Ovary (tissue), 9 donors: ENCODE data around the gene DNAH8. TPM values are rescaled to one million over a fixed set of nuclear protein-coding genes. Genes with fewer than 3 reads are reported as not detected.

Source experiments
- DNase-seq, 5 donors: peaks; one replicate each; pipeline ENCODE4 v3.0.0-alpha.2; 2019 to 2020
- H3K27ac ChIP-seq, 2 donors: fragments of 200-600 bp; one replicate each; pipeline versions ENCODE4 v1.5.1 to v1.8.0; 2019 to 2022
- H3K27me3 ChIP-seq: fragments of 200-600 bp; one replicate; pipeline ENCODE4 v1.8.0; 2022
- H3K36me3 ChIP-seq: fragments of 200-600 bp; sonication (generic); one replicate; pipeline ENCODE4 v1.5.1; 2019
- H3K4me1 ChIP-seq: one replicate; pipeline ENCODE4 v1.8.1; 2013; ENCODE audit warnings: mild to moderate bottlenecking, moderate library complexity; ENCODE audit not compliant: insufficient read depth
- H3K4me3 ChIP-seq: fragments of 200-600 bp; sonication (generic); one replicate; pipeline ENCODE4 v1.5.1; 2017
- H3K9me3 ChIP-seq, 2 donors: fragments of 200-600 bp in 1 of 2; sonication (generic) in 1 of 2; one replicate each; pipeline versions ENCODE4 v1.5.1 to v1.8.1; 2013 to 2019; ENCODE audit warnings: mild to moderate bottlenecking in 1 of 2, moderate library complexity in 1 of 2
- CTCF ChIP-seq, 3 donors: fragments of 450-650 bp in 2 of 3; fragments of 200-600 bp in 1 of 3; IDR thresholded peaks; one replicate each; pipeline versions ENCODE4 v1.5.1 to v1.8.0; 2016 to 2022; ENCODE audit warnings: antibody characterized with exemption in 3 of 3, mild to moderate bottlenecking in 1 of 3
- EP300 ChIP-seq: sonication (generic); formaldehyde crosslinking; IDR thresholded peaks from one replicate; pipeline ENCODE4 v1.6.1; 2017; ENCODE audit warnings: antibody characterized with exemption
- POLR2A ChIP-seq: fragments of 450-650 bp; IDR thresholded peaks from one replicate; pipeline ENCODE4 v1.6.1; 2017; ENCODE audit warnings: antibody characterized with exemption, mild to moderate bottlenecking, moderate library complexity
- WGBS, 3 donors: extraction: QIAGEN DNeasy Blood & Tissue Kit in 1 of 3; methylation state at CpG; one replicate each; pipeline versions ENCODE4 v1.1.5 to v1.1.7; 2013 to 2017; 5-methylcytosine and 5-hydroxymethylcytosine counted together
- intact Hi-C, 4 donors: fragments of 100-400 bp; cut with DNase I; formaldehyde crosslinking; loops; one replicate each; pipeline versions ENCODE4 v1.11.0 to v1.15.1; 2022 to 2023
- polyA plus RNA-seq, 2 donors: library from polyadenylated mRNA; stranded (reverse); fragments of 200-250 nt in 1 of 2; fragments of 350-450 nt in 1 of 2; fragmentation: Illumina TruSeq in 1 of 2; extraction: RNeasy Lipid Tissue Mini Kit (QIAGEN cat#74804) in 1 of 2; gene quantifications; one replicate each; pipeline ENCODE4 v1.2.3, GENCODE V29; 2013 to 2014
- total RNA-seq, 7 donors: library from RNA; depleted of rRNA in 2 of 7; stranded (reverse); fragments of >200 nt in 2 of 7; fragmentation: NEBNext Ultra II Directional in 3 of 7; extraction: Animal tissue kit (Norgen Biotek cat#: 25700) in 3 of 7; gene quantifications; one replicate each; pipeline versions ENCODE4 v1.1.0 to v1.2.4, GENCODE V29; 2016 to 2023
- donor health status: DM: no; HTN: no; CAD: no; lungs with moderate emphysema.
- donor health status: DM: no; HTN: no; CAD: no.
- donor health status: Bipolar disorder and iron deficiency.
- donor health status: DM: yes; HTN: yes; CAD: no.
- donor health status: DM: no; HTN: no; CAD: no.
- donor health status: DM: yes; HTN: yes; CAD: no.

The DNAH8 gene
- total and polyA plus RNA-seq, 9 donors = under 0.01 to 0.08 (median 0.01) TPM; not detected in 4

GRCh38 chr6:39003492-39003891 is 288.4 kb downstream of the DNAH8 start:
- WGBS, 3 donors = 84 to 91% (median 90%) methylated on average over 1 of the region's 1 CpG
- no peaks in the 10 kb centered on the region for H3K27me3 ChIP-seq
- no peak overlapping the region for H3K27ac ChIP-seq
- no peak overlapping the region for H3K4me3 ChIP-seq
- H3K4me1 ChIP-seq = no peaks in the 10 kb centered on the region
- H3K9me3 ChIP-seq = no peaks in the 10 kb centered on the region
- intact Hi-C loops = no loop called here
- DNase-seq = no peak
- no peaks in the 10 kb centered on the region for H3K36me3 ChIP-seq
- TF ChIP-seq POLR2A (no peak), CTCF (IDR thresholded peaks at IDR 0.05) (no peak), EP300 (no peak)

DNA sequence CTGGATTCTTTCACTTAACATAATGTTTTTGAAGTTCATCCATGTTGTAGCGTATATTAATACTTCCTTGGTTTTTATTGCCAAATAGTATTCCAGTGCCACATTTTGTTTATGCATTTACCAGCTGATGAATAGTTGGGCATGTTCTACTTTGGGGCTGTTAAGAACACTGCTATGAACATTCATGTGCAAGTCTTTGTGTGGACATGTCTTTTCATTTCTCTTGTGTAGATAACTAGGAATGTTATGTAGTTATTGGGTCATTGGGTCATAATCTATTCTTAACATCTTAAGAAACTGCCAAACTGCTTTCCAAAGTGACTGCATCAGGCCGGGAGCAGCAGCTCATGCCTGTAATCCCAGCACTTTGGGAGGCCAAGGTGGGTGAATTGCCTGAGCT is 289.7 kb downstream of the DNAH8 start:
- no peak overlapping the region for H3K4me3 ChIP-seq
- no peaks in the 10 kb centered on the region for H3K27me3 ChIP-seq
- H3K9me3 ChIP-seq = no peaks in the 10 kb centered on the region
- H3K27ac ChIP-seq = no peak overlapping the region
- DNase-seq = no peak
- no peaks in the 10 kb centered on the region for H3K36me3 ChIP-seq
- TF ChIP-seq EP300 (no peak), POLR2A (no peak), CTCF (IDR thresholded peaks at IDR 0.05) (no peak)
- 69 to 79% (median 73%) methylated on average over 2 of the region's 2 CpGs for WGBS, 3 donors
- H3K4me1 ChIP-seq = no peaks in the 10 kb centered on the region
- intact Hi-C loops = no loop called here

DNA sequence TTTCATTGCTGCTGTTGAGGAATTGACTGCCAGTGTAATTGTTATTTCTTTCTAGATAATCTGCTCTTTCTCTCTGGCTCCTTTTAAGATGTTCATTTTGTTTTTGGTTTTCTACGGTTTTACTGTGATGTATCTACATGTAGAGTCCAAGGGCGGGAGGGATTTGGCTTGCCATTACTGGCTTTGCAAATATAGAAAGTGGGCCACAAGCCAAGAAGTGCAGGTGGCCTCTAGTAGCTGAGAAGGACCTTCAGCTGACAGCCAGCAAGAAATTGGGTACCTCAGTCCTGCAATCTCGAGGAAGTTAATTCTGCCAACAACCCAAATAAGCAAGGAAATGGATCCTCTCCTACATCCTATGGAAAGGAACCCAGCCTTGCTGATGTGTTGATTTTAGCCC is 290.7 kb downstream of the DNAH8 start:
- TF ChIP-seq EP300 = no peak
- no peak for TF ChIP-seq CTCF (IDR thresholded peaks at IDR 0.05)
- TF ChIP-seq POLR2A = no peak
- intact Hi-C loops = no loop called here
- no peak overlapping the region for H3K4me3 ChIP-seq
- no peak overlapping the region for H3K27ac ChIP-seq
- H3K9me3 ChIP-seq = no peaks in the 10 kb centered on the region
- H3K36me3 ChIP-seq = no peaks in the 10 kb centered on the region
- H3K27me3 ChIP-seq = no peaks in the 10 kb centered on the region
- no peaks in the 10 kb centered on the region for H3K4me1 ChIP-seq
- DNase-seq = no peak
- WGBS, 3 donors = 45 to 57% (median 49%) methylated on average over 3 of the region's 3 CpGs

DNA sequence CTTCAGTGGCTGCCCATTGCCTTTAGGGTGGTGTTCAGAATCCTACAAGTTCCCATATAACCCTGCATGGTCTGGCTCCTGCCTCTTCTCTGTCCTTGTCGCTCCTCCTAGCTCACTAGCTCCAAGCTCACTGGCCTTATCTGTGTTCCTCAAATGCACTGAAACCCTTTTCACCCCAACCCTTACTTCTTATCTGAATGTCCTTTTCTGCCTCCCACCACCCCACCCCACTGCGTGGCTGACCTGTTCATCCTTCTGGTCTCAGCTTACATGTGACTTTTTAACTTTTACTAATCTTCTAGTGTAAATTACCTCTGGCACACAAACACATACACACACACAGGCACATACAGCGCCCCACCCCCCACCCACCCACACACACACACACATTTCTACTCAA is 292.5 kb downstream of the DNAH8 start:
- H3K9me3 ChIP-seq = no peaks in the 10 kb centered on the region
- WGBS, 3 donors = 53 to 71% (median 65%) methylated on average over 3 of the region's 3 CpGs
- no peak for DNase-seq
- intact Hi-C loops = no loop called here
- H3K27me3 ChIP-seq = no peaks in the 10 kb centered on the region
- H3K27ac ChIP-seq = no peak overlapping the region
- H3K4me1 ChIP-seq = no peaks in the 10 kb centered on the region
- no peak overlapping the region for H3K4me3 ChIP-seq
- TF ChIP-seq POLR2A (no peak), EP300 (no peak), CTCF (IDR thresholded peaks at IDR 0.05) (no peak)
- no peaks in the 10 kb centered on the region for H3K36me3 ChIP-seq

DNA sequence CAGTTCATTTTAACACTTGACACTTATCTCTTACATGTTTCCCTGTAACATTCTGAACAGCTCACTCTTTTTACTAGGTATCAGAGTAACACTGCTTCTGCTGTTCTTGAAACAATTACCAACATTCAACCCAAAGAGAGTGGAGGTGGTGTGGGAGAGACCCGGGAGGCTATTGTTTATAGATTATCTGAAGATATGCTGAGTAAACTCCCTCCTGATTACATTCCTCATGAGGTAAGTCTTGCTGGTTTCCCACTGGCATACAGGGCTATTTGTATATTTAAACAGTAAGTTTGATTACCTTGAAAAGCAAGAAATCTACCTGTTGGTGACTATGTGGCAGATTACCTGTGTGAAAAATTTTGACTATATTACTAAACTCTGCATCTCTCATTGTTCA is 293.6 kb downstream of the DNAH8 start:
- Histone ChIP-seq H3K4me3 (no peak overlapping the region), H3K9me3 (no peaks in the 10 kb centered on the region), H3K27me3 (no peaks in the 10 kb centered on the region), H3K27ac (no peak overlapping the region), H3K4me1 (no peaks in the 10 kb centered on the region), H3K36me3 (no peaks in the 10 kb centered on the region)
- 20 to 26% (median 22%) methylated on average over 1 of the region's 1 CpG for WGBS, 3 donors
- intact Hi-C loops = no loop called here
- DNase-seq = no peak
- TF ChIP-seq CTCF (IDR thresholded peaks at IDR 0.05) = no peak
